M059J (cell line): ENCODE data around the gene HMGCS2. TPM values are rescaled to one million over a fixed set of nuclear protein-coding genes. Genes with fewer than 3 reads are reported as not detected.
"Not testable (repeated sequence)": the region's sequence is repeated elsewhere in the genome, so short reads cannot be mapped to it uniquely, and the experiment has no call there.

Experiments used
- DNase-seq: peaks from one replicate; pipeline ENCODE4 v3.0.0-alpha.2; 2012; ENCODE audit warnings: low read depth
- total RNA-seq: library from RNA; depleted of rRNA; stranded (reverse); fragments of >200 nt; shearing (Covaris generic); gene quantifications from 2 replicates; pipeline ENCODE4 v1.2.3, GENCODE V29; 2014

HMGCS2 gene
- total RNA-seq, 1 experiment from 2014 or later, result not detected

GRCh38 chr1:119790451-119791198, 21.9 kb upstream of the HMGCS2 start:
- no peak for DNase-seq

- peak; percentile 74 for DNase-seq
Observed at GRCh38 chr1:119787776-119788175, 19.1 kb upstream of the HMGCS2 start.

GRCh38 chr1:119786473-119787050, 17.9 kb upstream of the HMGCS2 start:
- peak; percentile 39 for DNase-seq

- DNase-seq, result not testable (repeated sequence)
Observed at GRCh38 chr1:119786046-119786445, 17.3 kb upstream of the HMGCS2 start.

- DNase-seq, result no peak
Observed at GRCh38 chr1:119784191-119784781, 15.6 kb upstream of the HMGCS2 start.

- DNase-seq, result peak; percentile 29
Observed at GRCh38 chr1:119783354-119784185, 14.9 kb upstream of the HMGCS2 start.

GRCh38 chr1:119782631-119783325, 14.1 kb upstream of the HMGCS2 start:
- peak; percentile 53 for DNase-seq

GRCh38 chr1:119781434-119782210, 12.9 kb upstream of the HMGCS2 start:
- no peak for DNase-seq

GRCh38 chr1:119779869-119780356, 11.2 kb upstream of the HMGCS2 start:
- peak; percentile 58 for DNase-seq

GRCh38 chr1:119778886-119779560, 10.3 kb upstream of the HMGCS2 start:
- DNase-seq, result no peak

GRCh38 chr1:119778359-119778758, 9.7 kb upstream of the HMGCS2 start:
- no peak for DNase-seq

GRCh38 chr1:119774746-119775490, 6.2 kb upstream of the HMGCS2 start:
- no peak for DNase-seq

GRCh38 chr1:119773711-119774241, 5.1 kb upstream of the HMGCS2 start:
- DNase-seq, result peak; percentile 72

GRCh38 chr1:119772298-119772697, 3.6 kb upstream of the HMGCS2 start:
- no peak for DNase-seq

GRCh38 chr1:119771770-119772169, 3.1 kb upstream of the HMGCS2 start:
- no peak for DNase-seq

GRCh38 chr1:119771016-119771415, 2.3 kb upstream of the HMGCS2 start:
- DNase-seq, result no peak

GRCh38 chr1:119767486-119767885, 1.2 kb downstream of the HMGCS2 start:
- no peak for DNase-seq

GRCh38 chr1:119766374-119766794, 2.3 kb downstream of the HMGCS2 start:
- no peak for DNase-seq

- DNase-seq, result no peak
Observed at GRCh38 chr1:119764220-119764619, 4.5 kb downstream of the HMGCS2 start.
